ENCODE results near the gene OSGEP. TPM values are rescaled to one million over a fixed set of nuclear protein-coding genes. Genes with fewer than 3 reads are reported as not detected.
A peak's percentile ranks its signal among the peaks of the same experiment; 100 is the strongest.

OSGEP gene
- total RNA-seq, 1 donor from 2014 or later: 19.4 TPM

- peak overlapping the region; percentile 92 for H3K27ac ChIP-seq (replicated peaks)
- DNase-seq: no peak
- peaks cover 15% of the 10 kb centered on the region for H3K36me3 ChIP-seq
- H3K27me3 ChIP-seq (ENCODE audit: low read depth): no peaks in the 10 kb centered on the region
- intact Hi-C loops (cut with micrococcal nuclease): loop anchor here (10.0 kb wide), 1 partner anchor 145 kb away; no protein-coding TSS in a partner anchor
- H3K4me1 ChIP-seq: peaks cover 46% of the 10 kb centered on the region
- no peak for TF ChIP-seq CTCF (IDR thresholded peaks at IDR 0.05; ENCODE audit: borderline replicate concordance)
- peak overlapping the region; percentile 94 for H3K4me3 ChIP-seq
- no peaks in the 10 kb centered on the region for H3K9me3 ChIP-seq (replicated peaks)
These were observed 15.4 kb upstream of the OSGEP start for GRCh38 chr14:20469890-20470602.

GRCh38 chr14:20469242-20469889 is 14.8 kb upstream of the OSGEP start, which contains the start of gene PNP:
Gene PNP (plus strand): TSS chr14:20469406. CDS start chr14:20469525, 119 bp downstream.
- TF ChIP-seq CTCF (IDR thresholded peaks at IDR 0.05; ENCODE audit: borderline replicate concordance): no peak
- intact Hi-C loops (cut with micrococcal nuclease): no loop called here

GRCh38 chr14:20468764-20469241 is 14.2 kb upstream of the OSGEP start:
- DNase-seq: no peak
- no peak for TF ChIP-seq CTCF (IDR thresholded peaks at IDR 0.05; ENCODE audit: borderline replicate concordance)
- Histone ChIP-seq H3K9me3 (replicated peaks) (no peaks in the 10 kb centered on the region), H3K4me3 (peak overlapping the region; percentile 94), H3K27me3 (ENCODE audit: low read depth) (no peaks in the 10 kb centered on the region), H3K27ac (replicated peaks) (peak overlapping the region; percentile 92), H3K36me3 (peaks cover 6% of the 10 kb centered on the region), H3K4me1 (peaks cover 46% of the 10 kb centered on the region)
- intact Hi-C loops (cut with micrococcal nuclease): no loop called here

More at GRCh38 chr14:20469242-20469889, 14.8 kb upstream of the OSGEP start, which contains the start of gene PNP:
- peak within 1 kb of the TSS; percentile 94 for H3K4me3 ChIP-seq
- H3K4me1 ChIP-seq: peaks cover 46% of the 10 kb centered on the region
- DNase-seq: peak; percentile 84
- no peaks in the 10 kb centered on the region for H3K9me3 ChIP-seq (replicated peaks)
- H3K27me3 ChIP-seq (ENCODE audit: low read depth): no peaks in the 10 kb centered on the region
- peak within 1 kb of the TSS; percentile 92 for H3K27ac ChIP-seq (replicated peaks)
- H3K36me3 ChIP-seq: peaks cover 8% of the 10 kb centered on the region

GRCh38 chr14:20461225-20462141 is 6.9 kb upstream of the OSGEP start, which contains the start of gene PIP4P1:
Gene PIP4P1 (minus strand): TSS chr14:20461434. CDS start chr14:20461325, 109 bp downstream.
- intact Hi-C loops (cut with micrococcal nuclease): no loop called here
- Histone ChIP-seq H3K27ac (replicated peaks) (peak within 1 kb of the TSS; percentile 93), H3K27me3 (ENCODE audit: low read depth) (no peaks in the 10 kb centered on the region), H3K36me3 (peaks cover 33% of the 10 kb centered on the region), H3K4me1 (peaks cover 43% of the 10 kb centered on the region), H3K4me3 (peak within 1 kb of the TSS; percentile 98), H3K9me3 (replicated peaks) (no peaks in the 10 kb centered on the region)
- TF ChIP-seq CTCF (IDR thresholded peaks at IDR 0.05; ENCODE audit: borderline replicate concordance): no peak
- peak; percentile 99 for DNase-seq
